Nephron progenitor cell (in vitro differentiated cells): ENCODE data around the gene DAB1.

Experiments used
- DNase-seq: peaks from one replicate; pipeline ENCODE4 v3.0.0; 2021
- H3K27ac Mint-ChIP-seq: 2 replicates; pipeline ENCODE4 v1.8.0; 2021; ENCODE audit warnings: mild to moderate bottlenecking, moderate library complexity, mixed read lengths
- H3K27me3 Mint-ChIP-seq: 2 replicates; pipeline ENCODE4 v1.8.0; 2021; ENCODE audit warnings: mild to moderate bottlenecking, low read depth, mixed read lengths; ENCODE audit not compliant: poor library complexity
- H3K36me3 Mint-ChIP-seq: 2 replicates; pipeline ENCODE4 v1.8.0; 2021; ENCODE audit warnings: low read depth, mixed read lengths
- H3K4me1 Mint-ChIP-seq: 2 replicates; pipeline ENCODE4 v1.8.0; 2021; ENCODE audit warnings: mixed read lengths
- H3K4me3 Mint-ChIP-seq: 2 replicates; pipeline ENCODE4 v1.8.0; 2021; ENCODE audit warnings: mild to moderate bottlenecking, moderate library complexity, mixed read lengths
- H3K9me3 Mint-ChIP-seq: 2 replicates; pipeline ENCODE4 v1.8.0; 2021; ENCODE audit warnings: mild to moderate bottlenecking, moderate library complexity, mixed read lengths
- CTCF ChIP-seq: fragments of 200-600 bp; sonication (generic); IDR thresholded peaks from 2 replicates; pipeline ENCODE4 v1.5.0; 2021; ENCODE audit warnings: antibody characterized with exemption

The DAB1 gene

GRCh38 chr1:57157818-57158603, 265.8 kb downstream of the DAB1 start:
- DNase-seq = no peak
- H3K9me3 Mint-ChIP-seq = peaks cover 22% of the 10 kb centered on the region
- no peaks in the 10 kb centered on the region for H3K36me3 Mint-ChIP-seq
- H3K27ac Mint-ChIP-seq = no peak overlapping the region
- H3K27me3 Mint-ChIP-seq = peaks cover 7% of the 10 kb centered on the region
- no peak for TF ChIP-seq CTCF
- H3K4me1 Mint-ChIP-seq = peaks cover 33% of the 10 kb centered on the region
- H3K4me3 Mint-ChIP-seq = no peak overlapping the region

- Mint-ChIP-seq H3K27ac (peak overlapping the region; percentile 43), H3K36me3 (no peaks in the 10 kb centered on the region), H3K27me3 (peaks cover 3% of the 10 kb centered on the region), H3K4me3 (no peak overlapping the region), H3K4me1 (peaks cover 31% of the 10 kb centered on the region), H3K9me3 (peaks cover 22% of the 10 kb centered on the region)
- TF ChIP-seq CTCF = no peak
- DNase-seq = no peak
Measured at GRCh38 chr1:57156907-57157306, 267.0 kb downstream of the DAB1 start.

GRCh38 chr1:57146100-57146499, 277.8 kb downstream of the DAB1 start:
- H3K27ac Mint-ChIP-seq = no peak overlapping the region
- H3K9me3 Mint-ChIP-seq = no peaks in the 10 kb centered on the region

GRCh38 chr1:57142999-57143398, 280.9 kb downstream of the DAB1 start:
- Mint-ChIP-seq H3K4me1 (no peaks in the 10 kb centered on the region), H3K36me3 (no peaks in the 10 kb centered on the region), H3K27me3 (peaks cover 4% of the 10 kb centered on the region), H3K4me3 (no peak overlapping the region), H3K27ac (no peak overlapping the region), H3K9me3 (no peaks in the 10 kb centered on the region)
- DNase-seq = no peak
- TF ChIP-seq CTCF = no peak

More at GRCh38 chr1:57146100-57146499, 277.8 kb downstream of the DAB1 start:
- Mint-ChIP-seq H3K4me1 (no peaks in the 10 kb centered on the region), H3K27me3 (peaks cover 5% of the 10 kb centered on the region), H3K36me3 (no peaks in the 10 kb centered on the region), H3K4me3 (no peak overlapping the region)
- no peak for DNase-seq
- TF ChIP-seq CTCF = no peak

- Mint-ChIP-seq H3K27ac (no peak overlapping the region), H3K36me3 (no peaks in the 10 kb centered on the region), H3K9me3 (no peaks in the 10 kb centered on the region), H3K4me1 (no peaks in the 10 kb centered on the region), H3K4me3 (no peak overlapping the region), H3K27me3 (peaks cover 4% of the 10 kb centered on the region)
- no peak for TF ChIP-seq CTCF
- no peak for DNase-seq
Measured at GRCh38 chr1:57142169-57142568, 281.7 kb downstream of the DAB1 start.
